ENCODE results near the gene CREB3L2.

DNA sequence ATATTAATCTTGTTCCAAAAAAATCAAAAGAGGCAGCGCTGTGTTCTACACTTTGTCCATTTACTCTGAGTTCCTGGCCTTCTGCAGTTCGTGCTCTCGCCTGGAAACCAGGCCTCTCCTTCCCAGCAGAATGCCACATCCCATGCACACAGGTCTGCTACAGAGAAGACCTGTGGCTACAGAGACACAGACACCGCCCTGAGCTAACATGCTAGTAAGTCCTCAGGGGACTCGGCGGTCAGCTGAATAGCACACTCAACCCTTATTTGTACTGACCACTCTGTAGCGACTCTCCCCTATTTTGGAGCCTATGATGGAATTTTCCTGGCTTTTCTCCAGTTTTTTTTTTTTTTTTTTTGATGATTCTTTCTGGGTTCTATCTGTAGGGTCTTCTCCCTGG lies 12.8 kb downstream of the CREB3L2 start:
- TF ChIP-seq, protein P1, sequence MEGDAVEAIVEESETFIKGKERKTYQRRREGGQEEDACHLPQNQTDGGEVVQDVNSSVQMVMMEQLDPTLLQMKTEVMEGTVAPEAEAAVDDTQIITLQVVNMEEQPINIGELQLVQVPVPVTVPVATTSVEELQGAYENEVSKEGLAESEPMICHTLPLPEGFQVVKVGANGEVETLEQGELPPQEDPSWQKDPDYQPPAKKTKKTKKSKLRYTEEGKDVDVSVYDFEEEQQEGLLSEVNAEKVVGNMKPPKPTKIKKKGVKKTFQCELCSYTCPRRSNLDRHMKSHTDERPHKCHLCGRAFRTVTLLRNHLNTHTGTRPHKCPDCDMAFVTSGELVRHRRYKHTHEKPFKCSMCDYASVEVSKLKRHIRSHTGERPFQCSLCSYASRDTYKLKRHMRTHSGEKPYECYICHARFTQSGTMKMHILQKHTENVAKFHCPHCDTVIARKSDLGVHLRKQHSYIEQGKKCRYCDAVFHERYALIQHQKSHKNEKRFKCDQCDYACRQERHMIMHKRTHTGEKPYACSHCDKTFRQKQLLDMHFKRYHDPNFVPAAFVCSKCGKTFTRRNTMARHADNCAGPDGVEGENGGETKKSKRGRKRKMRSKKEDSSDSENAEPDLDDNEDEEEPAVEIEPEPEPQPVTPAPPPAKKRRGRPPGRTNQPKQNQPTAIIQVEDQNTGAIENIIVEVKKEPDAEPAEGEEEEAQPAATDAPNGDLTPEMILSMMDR (IDR thresholded peaks at IDR 0.05 in 4 of 5, conservative IDR thresholded peaks at IDR 0.05 in 1 of 5): no peak
- no peak for TF ChIP-seq POLR2A (IDR thresholded peaks at IDR 0.05)
